Neural progenitor cell (in vitro differentiated cells): ENCODE data around the gene BECN2.

ENCODE experiments used
- CTCF ChIP-seq: fragments of 200-600 bp; sonication (generic); IDR thresholded peaks from 2 replicates; pipeline ENCODE4 v1.5.1; 2017; ENCODE audit warnings: antibody characterized with exemption, mild to moderate bottlenecking
- EZH2 ChIP-seq: fragments of 200-600 bp; sonication (generic); IDR thresholded peaks from 2 replicates; pipeline ENCODE4 v1.6.1; 2017; ENCODE audit warnings: antibody characterized with exemption, mild to moderate bottlenecking, moderate library complexity

- TF ChIP-seq CTCF (no peak), EZH2 (no peak)
Measured at GRCh38 chr1:241992734-241993133, 35.2 kb downstream of the BECN2 start.
